ENCODE results near the gene SMCP. TPM values are rescaled to one million over a fixed set of nuclear protein-coding genes. Genes with fewer than 3 reads are reported as not detected.

SMCP gene
- total and polyA plus RNA-seq, 2 experiments from 2014 or later = not detected

- no peak for TF ChIP-seq CTCF (conservative IDR thresholded peaks at IDR 0.05; ENCODE audit: low read depth in 2 of 2)
Observed at GRCh38 chr1:152899027-152899426, 20.9 kb downstream of the SMCP start (continued).

DNA sequence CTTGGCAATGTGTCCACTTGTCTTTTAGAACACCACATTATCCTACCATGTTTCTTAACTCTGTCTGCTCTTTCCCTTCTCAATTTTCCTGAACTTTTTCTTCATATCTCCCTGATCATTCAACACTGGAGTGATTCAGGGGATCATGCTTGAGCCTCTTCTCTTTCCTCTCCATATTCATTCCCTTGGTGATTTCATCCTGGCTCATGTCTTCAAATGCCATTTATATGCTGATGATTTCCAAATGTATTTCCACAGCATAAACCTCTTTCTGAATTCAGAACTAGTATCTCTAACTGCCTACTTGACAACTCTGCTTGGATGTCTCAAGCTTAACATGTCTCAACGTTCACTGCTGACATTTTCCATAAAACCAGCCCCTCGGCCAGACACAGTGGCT lies 21.8 kb downstream of the SMCP start:
- H3K4me2 ChIP-seq = no peak overlapping the region
- H4K20me1 ChIP-seq (replicated peaks; ENCODE audit: insufficient read depth) = no peaks in the 10 kb centered on the region
- 0 out of 2 replicates have a peak, but pooled peaks cover 5% of the 10 kb centered on the region for H3K9me2 ChIP-seq (ENCODE audit: insufficient read depth)
- no peaks in the 10 kb centered on the region for H3K9me3 Mint-ChIP-seq
- TF ChIP-seq EZH2phosphoT487 (IDR thresholded peaks at IDR 0.05; ENCODE audit: unreplicated experiment) (no peak), ZNF114 (CRISPR knock-in tag; IDR thresholded peaks at IDR 0.05) (no peak), EZH2 (IDR thresholded peaks at IDR 0.05; ENCODE audit: low read depth, unreplicated experiment) (no peak), CREB1 (CRISPR knock-in tag; IDR thresholded peaks at IDR 0.05; ENCODE audit: low read depth) (no peak)
- TF ChIP-seq, protein P1, sequence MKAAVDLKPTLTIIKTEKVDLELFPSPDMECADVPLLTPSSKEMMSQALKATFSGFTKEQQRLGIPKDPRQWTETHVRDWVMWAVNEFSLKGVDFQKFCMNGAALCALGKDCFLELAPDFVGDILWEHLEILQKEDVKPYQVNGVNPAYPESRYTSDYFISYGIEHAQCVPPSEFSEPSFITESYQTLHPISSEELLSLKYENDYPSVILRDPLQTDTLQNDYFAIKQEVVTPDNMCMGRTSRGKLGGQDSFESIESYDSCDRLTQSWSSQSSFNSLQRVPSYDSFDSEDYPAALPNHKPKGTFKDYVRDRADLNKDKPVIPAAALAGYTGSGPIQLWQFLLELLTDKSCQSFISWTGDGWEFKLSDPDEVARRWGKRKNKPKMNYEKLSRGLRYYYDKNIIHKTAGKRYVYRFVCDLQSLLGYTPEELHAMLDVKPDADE (IDR thresholded peaks at IDR 0.05) = no peak
- H3K27me3 Mint-ChIP-seq (ENCODE audit: insufficient read depth, low read depth, poor library complexity) = no peaks in the 10 kb centered on the region
- no peaks in the 10 kb centered on the region for H3K4me1 ChIP-seq (ENCODE audit: insufficient read depth)
- no peak overlapping the region for H3K27ac Mint-ChIP-seq
- no peaks in the 10 kb centered on the region for H3K36me3 Mint-ChIP-seq (ENCODE audit: low read depth)
- no peak for DNase-seq (ENCODE audit: low spot score)
- H3K36me3 ChIP-seq (ENCODE audit: insufficient read depth) = no peaks in the 10 kb centered on the region
- no peaks in the 10 kb centered on the region for H3K27me3 ChIP-seq (ENCODE audit: insufficient read depth)
- peaks cover 3% of the 10 kb centered on the region; the same call in 1 of the 3 replicates for H3K4me1 Mint-ChIP-seq
- no peaks in the 10 kb centered on the region for H3F3A ChIP-seq (replicated peaks; ENCODE audit: low read depth)
- H3K4me3 ChIP-seq = no peak overlapping the region
- no peak overlapping the region for H2AFZ ChIP-seq
- H3K4me3 Mint-ChIP-seq = no peak overlapping the region
- H3K79me2 ChIP-seq (replicated peaks; ENCODE audit: insufficient read depth) = no peaks in the 10 kb centered on the region
- no peak for ATAC-seq
- no peak overlapping the region for H3K27ac ChIP-seq (ENCODE audit: low read depth)

- Histone ChIP-seq H3F3A (replicated peaks; ENCODE audit: low read depth) (no peaks in the 10 kb centered on the region), H3K27ac (ENCODE audit: low read depth) (no peak overlapping the region), H4K20me1 (replicated peaks; ENCODE audit: insufficient read depth) (no peaks in the 10 kb centered on the region), H3K27me3 (ENCODE audit: insufficient read depth) (no peaks in the 10 kb centered on the region), H3K4me3 (no peak overlapping the region), H3K79me2 (replicated peaks; ENCODE audit: insufficient read depth) (no peaks in the 10 kb centered on the region), H3K36me3 (ENCODE audit: insufficient read depth) (no peaks in the 10 kb centered on the region), H3K4me1 (ENCODE audit: insufficient read depth) (no peaks in the 10 kb centered on the region), H2AFZ (no peak overlapping the region), H3K4me2 (no peak overlapping the region), H3K9me2 (ENCODE audit: insufficient read depth) (0 out of 2 replicates have a peak, but pooled peaks cover 5% of the 10 kb centered on the region)
- peaks cover 2% of the 10 kb centered on the region; the same call in 1 of the 3 replicates for H3K4me1 Mint-ChIP-seq
- no peak overlapping the region for H3K4me3 Mint-ChIP-seq
- H3K36me3 Mint-ChIP-seq (ENCODE audit: low read depth) = no peaks in the 10 kb centered on the region
- no peak for DNase-seq (ENCODE audit: low spot score)
- H3K9me3 Mint-ChIP-seq = no peaks in the 10 kb centered on the region
- TF ChIP-seq REST (IDR thresholded peaks at IDR 0.05; ENCODE audit: unreplicated experiment) (no peak), ZNF114 (CRISPR knock-in tag; IDR thresholded peaks at IDR 0.05) (no peak), POLR2AphosphoS5 (IDR thresholded peaks at IDR 0.05; ENCODE audit: low read depth) (no peak), CTCF (conservative IDR thresholded peaks at IDR 0.05; ENCODE audit: low read depth in 2 of 2) (no peak), ZNF331 (CRISPR knock-in tag; IDR thresholded peaks at IDR 0.05; ENCODE audit: low read depth) (no peak), EZH2 (IDR thresholded peaks at IDR 0.05; ENCODE audit: low read depth, unreplicated experiment) (no peak), CREB1 (CRISPR knock-in tag; IDR thresholded peaks at IDR 0.05; ENCODE audit: low read depth) (no peak), STAT1 (IDR thresholded peaks at IDR 0.05; ENCODE audit: unreplicated experiment) (no peak), NANOG (IDR thresholded peaks at IDR 0.05; ENCODE audit: borderline replicate concordance) (no peak), JUNB (IDR thresholded peaks at IDR 0.05; ENCODE audit: unreplicated experiment) (no peak), EZH2phosphoT487 (IDR thresholded peaks at IDR 0.05; ENCODE audit: unreplicated experiment) (no peak)
- no peak overlapping the region for H3K27ac Mint-ChIP-seq
- H3K27me3 Mint-ChIP-seq (ENCODE audit: insufficient read depth, low read depth, poor library complexity) = no peaks in the 10 kb centered on the region
- ATAC-seq = no peak
Observed at GRCh38 chr1:152901631-152902030, 23.5 kb downstream of the SMCP start.
